GM18505 (cell line): ENCODE measurements around the gene SPG7.
A peak's percentile ranks its signal among the peaks of the same experiment; 100 is the strongest.

Source experiments
- ATAC-seq: cut with Tn5 transposase; IDR thresholded peaks from one replicate; pipeline ENCODE4 v1.9.1; 2021; ENCODE audit not compliant: unreplicated experiment
- POLR2A ChIP-seq: IDR thresholded peaks from 4 replicates; pipeline ENCODE4 v1.6.1; 2011; ENCODE audit warnings: borderline replicate concordance; ENCODE audit not compliant: insufficient read depth, insufficient read length; ENCODE audit errors: extremely low read depth

Gene SPG7

DNA sequence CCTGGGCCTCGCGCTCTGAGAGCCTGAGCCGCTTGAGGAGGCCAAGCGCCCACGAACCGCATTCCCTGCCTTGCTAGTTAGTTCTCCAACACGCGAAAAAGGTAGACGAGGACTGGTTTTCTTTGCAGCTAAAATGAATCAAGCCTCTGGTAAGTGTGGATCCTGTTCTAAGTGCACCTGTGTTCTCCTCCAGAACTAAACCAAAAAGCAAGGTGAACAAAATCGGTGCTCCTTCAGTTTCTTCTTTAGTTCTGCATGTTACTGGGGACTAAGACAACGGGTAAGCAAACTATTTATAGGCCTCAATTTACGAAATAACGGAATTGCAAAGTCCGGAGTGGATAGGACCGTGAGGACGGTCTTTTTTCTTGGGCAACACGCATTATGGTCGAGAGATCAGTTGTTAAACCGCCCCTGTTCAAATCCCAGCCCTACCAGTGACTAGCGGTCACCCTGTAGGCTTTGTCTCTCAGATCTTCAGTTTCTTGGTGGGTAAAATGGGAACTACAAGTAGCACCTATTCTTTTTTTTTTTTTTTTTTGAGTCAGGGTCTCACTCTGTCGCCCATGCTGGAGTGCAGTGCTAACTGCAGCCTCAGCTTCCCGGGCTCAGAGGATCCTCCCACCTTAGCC lies 16.8 kb upstream of the SPG7 start:
- ATAC-seq = no peak
- no peak for TF ChIP-seq POLR2A

GRCh38 chr16:89491974-89492687 lies 16.1 kb upstream of the SPG7 start:
- no peak for TF ChIP-seq POLR2A
- no peak for ATAC-seq

DNA sequence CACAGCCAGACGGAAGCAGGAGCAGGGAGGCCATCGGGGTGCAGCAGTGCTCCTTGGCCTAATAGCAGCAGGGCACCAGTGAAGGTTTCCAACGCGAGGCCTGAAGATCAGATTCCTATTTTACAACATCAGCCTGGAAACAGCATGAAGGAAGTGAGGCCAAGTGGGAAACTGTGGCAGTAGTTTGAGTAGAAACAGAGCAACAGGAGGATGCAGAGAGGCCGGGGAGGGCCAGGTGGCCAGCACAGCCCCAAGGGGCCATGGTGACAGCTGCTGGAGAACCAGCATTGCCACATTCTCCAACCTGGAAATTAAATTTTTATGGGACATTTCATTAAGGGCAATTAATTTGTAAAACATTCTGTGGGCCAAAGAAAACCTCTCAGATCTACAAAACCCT lies 14.4 kb upstream of the SPG7 start:
- TF ChIP-seq POLR2A = no peak
- ATAC-seq = no peak

DNA sequence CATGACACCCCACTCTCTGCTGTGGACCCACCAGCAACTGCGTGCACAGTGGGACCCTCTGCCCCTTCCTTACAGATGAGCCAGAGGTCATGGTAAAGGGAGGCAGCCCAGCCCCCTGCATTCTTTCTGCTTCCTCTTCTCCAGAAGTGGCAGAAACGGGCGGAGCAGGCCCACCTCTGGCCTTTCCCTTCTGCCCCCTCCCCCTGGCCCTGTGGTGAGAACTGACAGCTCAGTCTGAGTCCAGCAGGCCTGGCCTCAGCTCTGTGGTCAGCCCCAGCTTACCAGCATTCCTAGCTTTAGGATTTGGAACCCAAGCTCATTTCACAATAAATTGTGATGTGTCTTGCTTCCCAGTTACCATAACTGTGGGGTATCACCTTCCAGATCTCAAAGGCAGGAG lies 13.1 kb upstream of the SPG7 start:
- TF ChIP-seq POLR2A = no peak
- no peak for ATAC-seq

DNA sequence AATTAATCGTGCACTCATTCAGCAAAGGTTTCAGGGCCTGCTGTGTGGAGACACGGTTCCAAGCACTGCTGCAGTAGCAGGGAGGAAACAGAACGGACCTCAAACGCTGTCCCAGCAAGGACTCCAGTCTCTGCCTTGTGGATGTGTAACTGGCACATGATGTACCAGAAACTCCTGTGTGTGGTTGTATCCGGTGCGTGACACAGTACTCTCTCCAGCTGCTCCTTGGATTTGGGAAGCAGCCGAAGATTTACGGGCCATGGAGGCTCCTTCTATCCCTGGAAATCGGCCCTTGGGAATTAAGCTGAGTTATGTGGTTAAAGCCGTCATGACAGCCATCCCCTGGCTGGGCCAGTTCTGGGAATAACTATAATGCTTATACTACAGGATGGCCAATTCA lies 9.4 kb upstream of the SPG7 start:
- ATAC-seq = no peak
- TF ChIP-seq POLR2A = no peak

DNA sequence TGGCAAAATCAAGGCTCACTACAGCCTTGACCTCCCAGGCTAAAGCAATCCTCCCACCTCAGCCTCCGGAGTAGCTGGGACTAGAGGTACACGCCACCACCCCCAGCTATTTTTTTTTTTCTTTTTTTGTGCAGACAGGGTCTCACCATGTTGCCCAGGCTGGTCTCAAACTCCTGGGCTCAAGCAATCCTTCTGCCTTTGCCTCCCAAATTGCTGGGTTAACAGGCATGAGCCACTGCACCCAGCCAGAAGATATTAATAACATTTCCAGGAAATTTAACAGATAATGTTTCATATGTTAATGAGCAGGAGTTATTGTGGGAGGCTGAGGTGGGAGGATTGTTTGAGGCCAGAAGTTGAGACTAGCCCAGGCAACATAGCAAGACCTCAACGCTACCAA lies 8.4 kb upstream of the SPG7 start:
- no peak for ATAC-seq
- TF ChIP-seq POLR2A = no peak

DNA sequence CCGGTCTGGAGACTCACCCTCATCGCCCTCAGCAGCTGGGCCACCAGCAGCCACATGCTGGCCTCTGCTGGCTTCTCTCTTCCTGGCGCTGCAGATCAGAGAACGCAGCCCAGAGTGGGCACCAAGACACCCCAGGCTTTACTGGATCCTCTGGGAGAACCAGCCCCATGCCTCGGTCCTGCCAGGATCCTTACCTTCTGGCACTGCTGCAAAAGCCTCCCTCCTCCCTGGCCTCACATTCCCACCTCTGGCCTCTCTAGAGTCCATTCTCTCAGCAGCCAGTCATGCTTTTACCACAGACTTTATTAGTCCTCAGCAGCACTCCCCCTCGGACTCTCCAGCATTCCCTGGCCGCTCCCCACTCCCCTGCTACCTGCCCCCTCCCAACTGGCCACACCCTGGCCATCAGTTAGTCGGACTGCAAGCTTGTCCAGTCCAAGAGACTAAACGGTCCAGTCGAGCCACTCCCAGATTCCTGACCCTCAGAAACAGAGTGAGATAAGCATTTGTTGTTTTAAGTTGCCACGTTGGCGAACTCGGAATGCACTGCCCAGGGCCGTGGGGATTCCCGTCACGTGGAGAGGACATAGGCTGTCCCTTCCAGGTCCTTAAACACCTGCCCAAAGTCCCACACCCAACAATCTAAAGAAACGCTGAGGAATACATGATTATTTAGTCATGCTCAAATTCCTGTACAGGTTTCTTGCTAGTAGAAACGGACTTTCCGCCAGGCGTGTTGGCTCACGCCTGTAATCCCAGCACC lies 5.9 kb upstream of the SPG7 start:
- TF ChIP-seq POLR2A = no peak
- ATAC-seq = no peak

GRCh38 chr16:89504091-89504490 lies 4.1 kb upstream of the SPG7 start:
- ATAC-seq = no peak
- TF ChIP-seq POLR2A = no peak

GRCh38 chr16:89505204-89506112 lies 2.7 kb upstream of the SPG7 start:
- peak; percentile 32 for ATAC-seq
- TF ChIP-seq POLR2A = peak; percentile 82

GRCh38 chr16:89506113-89506504 lies 2.1 kb upstream of the SPG7 start:
- TF ChIP-seq POLR2A = no peak
- ATAC-seq = no peak

- no peak for ATAC-seq
- no peak for TF ChIP-seq POLR2A
Observed at GRCh38 chr16:89506791-89507191, 1.4 kb upstream of the SPG7 start.

- no peak for TF ChIP-seq POLR2A
- ATAC-seq = no peak
Observed at GRCh38 chr16:89507214-89507833, 879 bp upstream of the SPG7 start.
